KMS-11 (cell line): Measurements from ENCODE around the gene TOR1AIP1.

ENCODE experiments used
- H2AFZ ChIP-seq: fragments of 200-600 bp; sonication (generic); 2 replicates; pipeline ENCODE4 v1.6.1; 2016; ENCODE audit warnings: antibody characterized with exemption, mixed run types, low read depth
- H3K27ac ChIP-seq: fragments of 200-600 bp; sonication (generic); 2 replicates; pipeline ENCODE4 v1.6.1; 2016; ENCODE audit warnings: mild to moderate bottlenecking, mixed run types
- H3K27me3 ChIP-seq: fragments of 200-600 bp; sonication (generic); 2 replicates; pipeline ENCODE4 v1.6.1; 2017; ENCODE audit warnings: mild to moderate bottlenecking, low read depth, mixed run types, moderate library complexity; ENCODE audit not compliant: insufficient read depth
- H3K36me3 ChIP-seq: fragments of 200-600 bp; sonication (generic); 2 replicates; pipeline ENCODE4 v1.6.1; 2017; ENCODE audit warnings: mild to moderate bottlenecking, mixed run types; ENCODE audit not compliant: insufficient read depth
- H3K4me1 ChIP-seq: fragments of 200-600 bp; sonication (generic); 2 replicates; pipeline ENCODE4 v1.6.1; 2016; ENCODE audit warnings: mild to moderate bottlenecking, low read depth, mixed run types; ENCODE audit not compliant: poor library complexity, severe bottlenecking
- H3K4me2 ChIP-seq: fragments of 200-600 bp; sonication (generic); 2 replicates; pipeline ENCODE4 v1.7.0; 2016; ENCODE audit warnings: mild to moderate bottlenecking, mixed run types
- H3K4me3 ChIP-seq: fragments of 200-600 bp; sonication (generic); IDR thresholded peaks from 2 replicates; pipeline ENCODE4 v1.6.1; 2017; ENCODE audit warnings: low read depth, low read length, mixed read lengths; ENCODE audit not compliant: insufficient read depth
- H3K79me2 ChIP-seq: fragments of 200-600 bp; sonication (generic); 2 replicates; pipeline ENCODE4 v1.6.1; 2016; ENCODE audit warnings: low read depth, mixed run types; ENCODE audit not compliant: insufficient read depth
- H3K9ac ChIP-seq: fragments of 200-600 bp; sonication (generic); 2 replicates; pipeline ENCODE4 v1.6.1; 2016; ENCODE audit warnings: mild to moderate bottlenecking, mixed run types
- H4K20me1 ChIP-seq: fragments of 200-600 bp; sonication (generic); 2 replicates; pipeline ENCODE4 v1.6.1; 2016; ENCODE audit warnings: mild to moderate bottlenecking, mixed run types; ENCODE audit not compliant: insufficient read depth
- TF ChIP-seq, protein P1 (sequence below): fragments of 200-600 bp; sonication (generic); conservative IDR thresholded peaks from 2 replicates; pipeline ENCODE4 v1.6.1; 2017; ENCODE audit warnings: low read depth, mild to moderate bottlenecking, antibody characterized with exemption, low read length, moderate library complexity, mixed read lengths

Gene TOR1AIP1

DNA sequence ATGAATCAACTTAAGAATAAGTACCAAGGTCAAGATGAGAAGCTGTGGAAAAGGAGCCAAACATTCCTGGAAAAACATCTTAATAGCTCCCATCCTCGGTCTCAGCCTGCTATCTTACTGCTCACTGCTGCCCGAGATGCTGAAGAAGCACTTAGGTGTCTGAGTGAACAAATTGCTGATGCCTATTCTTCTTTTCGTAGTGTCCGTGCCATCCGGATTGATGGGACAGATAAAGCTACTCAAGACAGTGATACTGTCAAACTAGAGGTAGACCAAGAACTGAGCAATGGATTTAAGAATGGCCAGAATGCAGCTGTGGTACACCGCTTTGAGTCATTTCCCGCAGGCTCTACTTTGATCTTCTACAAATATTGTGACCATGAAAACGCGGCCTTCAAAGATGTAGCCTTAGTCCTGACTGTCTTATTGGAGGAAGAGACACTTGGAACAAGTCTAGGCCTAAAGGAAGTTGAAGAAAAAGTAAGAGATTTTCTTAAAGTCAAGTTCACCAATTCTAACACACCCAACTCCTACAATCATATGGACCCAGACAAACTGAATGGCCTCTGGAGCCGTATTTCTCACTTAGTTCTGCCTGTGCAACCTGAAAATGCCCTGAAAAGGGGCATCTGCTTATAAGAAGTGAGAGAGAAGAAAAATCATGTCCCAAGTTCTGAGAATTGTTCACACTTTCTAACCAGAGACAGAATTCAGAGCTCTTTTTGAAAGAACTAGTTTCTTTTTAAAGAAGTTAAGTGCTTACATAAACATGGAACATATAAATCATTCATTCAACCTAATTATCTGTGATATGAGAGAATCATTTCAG lies 35.7 kb downstream of the TOR1AIP1 start:
- H2AFZ ChIP-seq, result no peak overlapping the region
- no peaks in the 10 kb centered on the region for H3K4me1 ChIP-seq
- no peak overlapping the region for H3K9ac ChIP-seq
- no peaks in the 10 kb centered on the region for H3K79me2 ChIP-seq
- peaks cover 4% of the 10 kb centered on the region; the same call in 1 of the 2 replicates for H3K36me3 ChIP-seq
- TF ChIP-seq, protein P1, sequence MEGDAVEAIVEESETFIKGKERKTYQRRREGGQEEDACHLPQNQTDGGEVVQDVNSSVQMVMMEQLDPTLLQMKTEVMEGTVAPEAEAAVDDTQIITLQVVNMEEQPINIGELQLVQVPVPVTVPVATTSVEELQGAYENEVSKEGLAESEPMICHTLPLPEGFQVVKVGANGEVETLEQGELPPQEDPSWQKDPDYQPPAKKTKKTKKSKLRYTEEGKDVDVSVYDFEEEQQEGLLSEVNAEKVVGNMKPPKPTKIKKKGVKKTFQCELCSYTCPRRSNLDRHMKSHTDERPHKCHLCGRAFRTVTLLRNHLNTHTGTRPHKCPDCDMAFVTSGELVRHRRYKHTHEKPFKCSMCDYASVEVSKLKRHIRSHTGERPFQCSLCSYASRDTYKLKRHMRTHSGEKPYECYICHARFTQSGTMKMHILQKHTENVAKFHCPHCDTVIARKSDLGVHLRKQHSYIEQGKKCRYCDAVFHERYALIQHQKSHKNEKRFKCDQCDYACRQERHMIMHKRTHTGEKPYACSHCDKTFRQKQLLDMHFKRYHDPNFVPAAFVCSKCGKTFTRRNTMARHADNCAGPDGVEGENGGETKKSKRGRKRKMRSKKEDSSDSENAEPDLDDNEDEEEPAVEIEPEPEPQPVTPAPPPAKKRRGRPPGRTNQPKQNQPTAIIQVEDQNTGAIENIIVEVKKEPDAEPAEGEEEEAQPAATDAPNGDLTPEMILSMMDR, result no peak
- no peak overlapping the region for H3K4me2 ChIP-seq
- no peaks in the 10 kb centered on the region for H4K20me1 ChIP-seq
- H3K4me3 ChIP-seq, result no peak overlapping the region
- no peak overlapping the region for H3K27ac ChIP-seq
- no peaks in the 10 kb centered on the region for H3K27me3 ChIP-seq

DNA sequence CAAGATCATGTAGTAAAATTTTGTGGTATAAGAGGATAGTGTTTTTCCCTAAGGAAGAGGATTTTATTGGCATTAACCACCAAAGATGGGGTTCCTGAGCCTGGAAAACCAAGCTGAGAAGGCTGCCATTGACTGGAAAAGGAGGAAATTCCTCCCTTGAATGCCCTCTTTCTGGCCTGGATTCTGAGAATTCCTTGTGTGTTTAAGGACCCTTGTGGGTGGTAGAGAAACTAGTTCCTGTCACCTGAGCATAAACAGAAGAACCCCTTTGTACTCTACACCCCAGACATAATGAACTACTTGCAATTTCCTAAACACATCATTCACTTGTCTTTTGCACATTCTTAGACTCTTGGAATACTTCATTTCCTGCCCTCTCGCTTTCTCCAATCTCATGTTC lies 39.4 kb downstream of the TOR1AIP1 start:
- Histone ChIP-seq H2AFZ (no peak overlapping the region), H4K20me1 (no peaks in the 10 kb centered on the region), H3K4me2 (no peak overlapping the region), H3K27me3 (no peaks in the 10 kb centered on the region), H3K27ac (no peak overlapping the region), H3K36me3 (no peaks in the 10 kb centered on the region), H3K4me1 (no peaks in the 10 kb centered on the region), H3K4me3 (no peak overlapping the region), H3K79me2 (no peaks in the 10 kb centered on the region), H3K9ac (no peak overlapping the region)
- TF ChIP-seq, protein P1, result no peak

DNA sequence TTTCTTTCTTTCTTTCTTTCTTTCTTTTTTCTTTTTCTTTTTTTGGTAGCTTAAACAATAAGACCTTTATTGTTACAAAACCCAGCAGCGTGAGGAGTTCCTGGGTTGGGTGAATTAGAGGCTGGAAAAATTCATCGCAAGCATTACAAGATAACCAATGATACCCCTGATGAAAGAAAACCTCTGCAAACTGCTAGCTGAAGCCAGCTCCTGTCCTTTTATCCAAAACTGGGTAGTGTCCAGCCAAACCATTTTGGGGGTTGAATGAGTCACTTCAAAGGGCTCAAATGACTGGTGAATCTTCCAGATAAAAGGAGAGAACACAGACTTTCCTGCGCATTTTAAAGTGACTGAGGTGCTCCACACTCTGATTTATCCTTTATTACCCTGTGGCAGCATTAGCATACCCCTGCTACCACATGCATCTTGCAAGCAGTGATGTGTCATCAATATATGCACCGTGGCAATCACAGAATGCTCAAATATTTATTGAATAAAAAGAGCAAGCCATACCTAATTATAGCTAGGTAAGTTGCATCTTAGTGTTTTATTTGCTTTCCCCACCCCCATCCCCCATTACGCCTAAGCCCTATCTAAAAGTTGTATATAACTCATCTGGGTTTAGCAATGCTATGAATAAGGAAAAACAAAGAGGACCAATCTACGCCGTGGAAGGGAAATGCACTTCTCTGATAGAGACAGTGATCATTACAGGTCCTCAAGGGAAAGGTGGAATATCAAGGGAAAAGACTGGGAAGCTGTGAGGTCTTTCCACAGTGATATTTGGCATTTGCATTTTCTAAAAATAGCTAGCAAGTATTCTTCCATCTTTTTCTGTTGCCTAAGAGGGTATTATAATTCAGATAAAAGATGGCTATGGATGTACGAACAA lies 40.1 kb downstream of the TOR1AIP1 start:
- Histone ChIP-seq H3K4me3 (no peak overlapping the region), H3K27me3 (no peaks in the 10 kb centered on the region), H3K27ac (no peak overlapping the region), H3K9ac (no peak overlapping the region), H3K79me2 (no peaks in the 10 kb centered on the region), H2AFZ (no peak overlapping the region), H3K4me2 (no peak overlapping the region), H3K4me1 (no peaks in the 10 kb centered on the region), H4K20me1 (no peaks in the 10 kb centered on the region), H3K36me3 (no peaks in the 10 kb centered on the region)
- TF ChIP-seq, protein P1, result no peak

DNA sequence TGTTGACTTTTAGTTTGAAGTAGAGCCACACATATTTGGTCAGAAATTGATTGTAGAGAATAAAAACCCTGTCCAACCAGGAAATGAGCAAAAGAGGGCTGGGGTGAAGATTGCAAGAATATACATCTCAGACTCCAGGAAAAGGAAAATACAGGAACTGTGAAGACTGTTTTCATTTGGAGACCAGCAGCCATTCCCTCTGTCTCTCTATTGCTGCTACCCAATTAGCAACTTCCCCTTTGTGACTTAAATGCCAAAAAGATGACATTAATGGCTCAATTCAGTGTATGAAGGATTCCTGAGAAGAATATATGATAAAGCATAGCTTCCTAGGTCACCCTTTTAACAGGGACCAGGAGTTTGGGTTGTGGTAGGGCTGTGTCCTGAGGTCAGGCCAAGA lies 40.9 kb downstream of the TOR1AIP1 start:
- Histone ChIP-seq H3K9ac (no peak overlapping the region), H3K79me2 (no peaks in the 10 kb centered on the region), H4K20me1 (no peaks in the 10 kb centered on the region), H3K27me3 (no peaks in the 10 kb centered on the region), H3K4me3 (no peak overlapping the region), H2AFZ (no peak overlapping the region), H3K4me1 (no peaks in the 10 kb centered on the region), H3K27ac (no peak overlapping the region), H3K4me2 (no peak overlapping the region), H3K36me3 (no peaks in the 10 kb centered on the region)
- TF ChIP-seq, protein P1, result no peak
